ENCODE data around the gene NFIB. TPM values are rescaled to one million over a fixed set of nuclear protein-coding genes. Genes with fewer than 3 reads are reported as not detected.

NFIB gene
- total RNA-seq, 1 experiment from 2014 or later = 14.3 TPM

DNA sequence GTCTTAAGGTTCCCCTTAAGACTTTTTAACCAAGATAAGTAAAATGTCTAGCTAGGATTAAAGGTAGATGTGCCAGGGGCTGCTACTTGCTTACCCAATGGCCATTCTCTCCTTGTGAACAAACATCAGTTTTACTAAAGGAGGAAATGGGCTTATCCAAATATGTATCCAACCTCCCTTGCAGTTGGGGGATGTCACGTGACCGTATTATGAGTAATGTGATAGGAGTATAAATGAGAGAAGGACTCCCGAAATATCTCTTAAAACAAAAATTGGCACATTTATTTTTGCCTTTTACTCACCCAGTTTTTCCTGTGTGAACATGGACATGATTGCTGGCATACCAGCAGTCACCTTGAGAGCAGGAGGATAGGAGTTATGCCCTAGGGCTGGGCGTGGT, 247.9 kb downstream of the NFIB start:
- no peak overlapping the region for H2BK12ac ChIP-seq (ENCODE audit: insufficient read length, low read depth, low read length)
- no peak overlapping the region for H3K27ac ChIP-seq (ENCODE audit: insufficient read length, low read depth, low read length)
- no peak overlapping the region for H4K91ac ChIP-seq (ENCODE audit: insufficient read length, low read depth, low read length)
- Mint-ChIP-seq H3K4me3 (no peak overlapping the region), H3K4me1 (no peaks in the 10 kb centered on the region), H3K27ac (no peak overlapping the region), H3K27me3 (ENCODE audit: low read depth) (no peaks in the 10 kb centered on the region), H3K9me3 (no peaks in the 10 kb centered on the region), H3K36me3 (ENCODE audit: insufficient read depth in 1 of 3, low read depth in 3 of 3) (no peaks in the 10 kb centered on the region)
- H2AK5ac ChIP-seq (ENCODE audit: insufficient read length, low read length) = no peak overlapping the region
- H3K56ac ChIP-seq (ENCODE audit: insufficient read length, low read depth, low read length) = no peak overlapping the region
- no peak overlapping the region for H3K23ac ChIP-seq (ENCODE audit: insufficient read length, low read depth, low read length)
- H4K5ac ChIP-seq (ENCODE audit: insufficient read length, low read depth, low read length) = no peak overlapping the region
- H3K4me1 ChIP-seq (ENCODE audit: insufficient read depth, low read length) = no peaks in the 10 kb centered on the region
- H2BK120ac ChIP-seq (ENCODE audit: low read depth, low read length, poor library complexity, severe bottlenecking) = no peak overlapping the region
- no peaks in the 10 kb centered on the region for H3K9me3 ChIP-seq (ENCODE audit: control insufficient read depth, low read depth, low read length)
- H3K18ac ChIP-seq (ENCODE audit: insufficient read length, low read depth, low read length) = no peak overlapping the region
- H3K79me2 ChIP-seq (ENCODE audit: insufficient read depth, low read length) = no peaks in the 10 kb centered on the region
- H3K9ac ChIP-seq (ENCODE audit: extremely low read depth, insufficient read length, low read length) = no peak overlapping the region
- H4K8ac ChIP-seq (replicated peaks; ENCODE audit: insufficient read length, low read depth, low read length) = no peak overlapping the region
- no peak overlapping the region for H3K4ac ChIP-seq (ENCODE audit: low read depth, low read length)
- H3T11ph ChIP-seq (ENCODE audit: low read length) = no peak overlapping the region
- TF ChIP-seq, protein P1, sequence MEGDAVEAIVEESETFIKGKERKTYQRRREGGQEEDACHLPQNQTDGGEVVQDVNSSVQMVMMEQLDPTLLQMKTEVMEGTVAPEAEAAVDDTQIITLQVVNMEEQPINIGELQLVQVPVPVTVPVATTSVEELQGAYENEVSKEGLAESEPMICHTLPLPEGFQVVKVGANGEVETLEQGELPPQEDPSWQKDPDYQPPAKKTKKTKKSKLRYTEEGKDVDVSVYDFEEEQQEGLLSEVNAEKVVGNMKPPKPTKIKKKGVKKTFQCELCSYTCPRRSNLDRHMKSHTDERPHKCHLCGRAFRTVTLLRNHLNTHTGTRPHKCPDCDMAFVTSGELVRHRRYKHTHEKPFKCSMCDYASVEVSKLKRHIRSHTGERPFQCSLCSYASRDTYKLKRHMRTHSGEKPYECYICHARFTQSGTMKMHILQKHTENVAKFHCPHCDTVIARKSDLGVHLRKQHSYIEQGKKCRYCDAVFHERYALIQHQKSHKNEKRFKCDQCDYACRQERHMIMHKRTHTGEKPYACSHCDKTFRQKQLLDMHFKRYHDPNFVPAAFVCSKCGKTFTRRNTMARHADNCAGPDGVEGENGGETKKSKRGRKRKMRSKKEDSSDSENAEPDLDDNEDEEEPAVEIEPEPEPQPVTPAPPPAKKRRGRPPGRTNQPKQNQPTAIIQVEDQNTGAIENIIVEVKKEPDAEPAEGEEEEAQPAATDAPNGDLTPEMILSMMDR (conservative IDR thresholded peaks at IDR 0.05) = no peak
- H3K27me3 ChIP-seq (ENCODE audit: insufficient read depth, low read length) = no peaks in the 10 kb centered on the region
- no peaks in the 10 kb centered on the region for H3K23me2 ChIP-seq (ENCODE audit: insufficient read length, low read depth, low read length, poor library complexity, severe bottlenecking)
- no peak overlapping the region for H2BK15ac ChIP-seq (ENCODE audit: low read depth, low read length)
- H3K79me1 ChIP-seq (ENCODE audit: insufficient read depth, low read depth, low read length, poor library complexity, severe bottlenecking) = no peaks in the 10 kb centered on the region
- no peak overlapping the region for H2BK20ac ChIP-seq (ENCODE audit: low read depth, low read length, poor library complexity, severe bottlenecking)
- WGBS (ENCODE audit: extremely low coverage, insufficient read length, low lambda C conversion rate) = no CpG with 5 or more reads among the region's 4 CpGs
- H3K4me2 ChIP-seq (ENCODE audit: insufficient read depth, insufficient read length, low read length) = no peak overlapping the region
- H4K20me1 ChIP-seq (ENCODE audit: control insufficient read depth, insufficient read depth, insufficient read length) = no peaks in the 10 kb centered on the region
- no peak overlapping the region for H2AFZ ChIP-seq (ENCODE audit: low read length)
- H2BK5ac ChIP-seq (ENCODE audit: insufficient read length, low read length) = no peak overlapping the region
- no peak for DNase-seq
- H3K14ac ChIP-seq (ENCODE audit: insufficient read depth, low read length) = no peak overlapping the region

Data from H9 (cell line).